ENCODE data around the gene RAI1. TPM values are rescaled to one million over a fixed set of nuclear protein-coding genes. Genes with fewer than 3 reads are reported as not detected.

Gene RAI1
- total and polyA plus RNA-seq, 2 experiments from 2014 or later = 0.87 to 0.89 TPM

- TF ChIP-seq ZNF462 (CRISPR knock-in tag; IDR thresholded peaks at IDR 0.05) = no peak
- TF ChIP-seq EZH2phosphoT487 (IDR thresholded peaks at IDR 0.05; ENCODE audit: unreplicated experiment) = no peak
- TF ChIP-seq CREB1 (CRISPR knock-in tag; IDR thresholded peaks at IDR 0.05; ENCODE audit: low read depth) = no peak
- TF ChIP-seq REST (IDR thresholded peaks at IDR 0.05; ENCODE audit: unreplicated experiment) = no peak
- TF ChIP-seq ZNF114 (CRISPR knock-in tag; IDR thresholded peaks at IDR 0.05) = no peak
- no peak for TF ChIP-seq ETS1 (IDR thresholded peaks at IDR 0.05)
- no peak for TF ChIP-seq EZH2 (IDR thresholded peaks at IDR 0.05; ENCODE audit: low read depth, unreplicated experiment)
- no peak for TF ChIP-seq JUNB (IDR thresholded peaks at IDR 0.05; ENCODE audit: unreplicated experiment)
- TF ChIP-seq POLR2AphosphoS5 (IDR thresholded peaks at IDR 0.05; ENCODE audit: low read depth) = no peak
Measured at GRCh38 chr17:17680477-17681186, 626 bp upstream of the RAI1 start (continued).

Measured in GM23338 (cell line).